Glomerular endothelial cell (primary cell): ENCODE measurements around the gene IGF2BP3. TPM values are rescaled to one million over a fixed set of nuclear protein-coding genes. Genes with fewer than 3 reads are reported as not detected.

Experiments
- DNase-seq: peaks from one replicate; pipeline ENCODE4 v3.0.0-alpha.2; 2011; ENCODE audit warnings: low read depth, low spot score; ENCODE audit errors: extremely low read depth
- total RNA-seq: library from RNA; depleted of rRNA; stranded (reverse); fragments of >200 nt; gene quantifications from 2 replicates; pipeline ENCODE4 v1.2.3, GENCODE V29; 2015

The IGF2BP3 gene
- total RNA-seq, 1 donor from 2014 or later: 89.8 TPM

GRCh38 chr7:23380961-23381360 is 89.3 kb downstream of the IGF2BP3 start:
- no peak for DNase-seq

GRCh38 chr7:23380556-23380955 is 89.7 kb downstream of the IGF2BP3 start:
- DNase-seq: no peak

DNA sequence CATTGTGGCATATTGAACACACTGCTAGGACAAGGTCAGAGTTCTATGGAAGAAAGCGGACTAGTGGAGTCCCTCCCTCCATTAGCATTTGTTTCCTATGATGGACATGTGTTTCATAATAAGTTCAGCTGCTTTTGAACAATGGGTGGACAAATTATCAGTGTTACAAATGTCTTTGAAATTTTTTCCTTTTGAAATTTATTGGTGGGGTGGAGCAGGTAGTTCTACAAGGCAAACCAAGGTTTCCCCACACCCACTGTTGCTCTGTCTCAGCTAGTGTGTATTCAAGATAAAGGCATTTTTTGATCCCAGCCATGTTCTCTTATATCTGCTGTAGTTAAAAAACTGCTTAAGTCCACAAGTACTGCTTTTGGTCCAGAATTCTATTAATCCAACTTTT is 91.3 kb downstream of the IGF2BP3 start:
- DNase-seq: no peak

- DNase-seq: no peak
Observed at GRCh38 chr7:23377134-23377533, 93.2 kb downstream of the IGF2BP3 start.

GRCh38 chr7:23373151-23374004 is 96.9 kb downstream of the IGF2BP3 start:
- DNase-seq: no peak

DNA sequence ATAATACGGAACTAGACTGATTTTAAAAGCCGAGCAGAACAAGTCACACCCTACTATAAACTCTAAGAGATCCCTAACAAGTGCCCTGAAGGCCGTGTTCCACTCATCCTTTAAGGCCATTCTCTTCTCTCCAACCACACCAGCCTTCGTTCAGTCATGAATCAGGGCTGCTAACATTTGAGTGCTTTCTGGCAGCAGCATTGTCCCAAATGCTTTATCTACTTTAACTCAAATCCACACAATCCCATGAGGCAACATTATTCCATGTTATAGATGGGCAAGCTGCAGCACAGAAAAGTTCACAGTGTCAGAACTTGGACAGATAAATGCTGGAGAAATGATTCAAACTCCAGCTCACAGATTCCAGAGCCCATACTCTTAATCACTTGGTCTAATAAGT is 97.7 kb downstream of the IGF2BP3 start:
- DNase-seq: no peak

DNA sequence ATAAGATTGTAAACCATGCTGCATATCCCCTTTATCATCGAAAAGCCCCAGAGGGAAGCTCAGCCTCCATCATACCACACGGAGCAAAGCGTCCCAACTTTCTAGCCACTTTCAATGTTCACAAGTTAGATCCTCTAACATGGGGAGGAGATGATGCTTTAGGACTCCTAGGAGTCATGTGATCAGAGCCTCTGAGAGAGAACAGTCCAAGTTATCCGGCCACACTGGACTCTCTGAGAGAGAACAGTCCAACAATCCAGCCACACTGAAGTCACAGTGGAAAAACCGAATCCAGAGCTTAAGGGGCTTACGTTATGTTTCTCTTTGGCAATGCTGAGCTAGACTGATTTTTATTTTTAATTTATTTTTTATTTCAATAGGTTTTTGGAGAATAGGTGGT is 98.6 kb downstream of the IGF2BP3 start:
- DNase-seq: no peak

DNA sequence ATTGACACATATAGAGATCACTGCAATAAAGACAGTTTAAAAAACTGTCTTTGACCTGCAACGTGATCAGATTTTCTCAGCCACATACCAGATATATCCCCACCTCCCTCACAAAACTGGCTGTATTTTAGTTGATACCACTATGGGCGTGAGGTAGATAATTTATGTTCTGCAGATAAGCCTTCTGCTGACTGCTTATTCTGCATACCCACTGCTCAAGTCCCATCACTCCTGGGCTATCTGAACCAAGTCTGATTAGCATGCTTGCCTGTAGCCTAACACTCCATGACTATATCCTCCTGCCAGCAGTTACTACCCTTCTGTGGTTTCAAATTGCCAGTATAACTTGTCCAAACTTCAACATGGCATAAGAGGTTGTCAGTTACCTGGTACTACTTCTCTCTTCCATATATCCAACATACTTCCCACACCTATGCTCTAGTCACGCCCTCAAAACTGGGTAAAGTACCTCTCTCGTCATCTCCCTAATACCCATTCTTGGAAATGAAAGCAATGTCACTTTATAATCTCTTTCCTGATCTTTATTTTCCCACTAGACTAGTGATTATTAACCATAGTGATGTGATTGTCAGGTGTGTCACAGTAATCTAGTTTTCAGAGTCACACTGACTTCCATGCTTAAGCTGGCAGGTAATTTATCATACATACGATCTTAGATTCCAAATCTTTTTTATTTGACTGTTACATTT is 100.4 kb downstream of the IGF2BP3 start:
- DNase-seq: no peak

- no peak for DNase-seq
Observed at GRCh38 chr7:23369100-23369499, 101.2 kb downstream of the IGF2BP3 start.

- DNase-seq: no peak
Observed at GRCh38 chr7:23358152-23358674, 112.1 kb downstream of the IGF2BP3 start.

- no peak for DNase-seq
Observed at GRCh38 chr7:23357190-23358093, 112.8 kb downstream of the IGF2BP3 start.

GRCh38 chr7:23356726-23357125 is 113.6 kb downstream of the IGF2BP3 start:
- DNase-seq: no peak

DNA sequence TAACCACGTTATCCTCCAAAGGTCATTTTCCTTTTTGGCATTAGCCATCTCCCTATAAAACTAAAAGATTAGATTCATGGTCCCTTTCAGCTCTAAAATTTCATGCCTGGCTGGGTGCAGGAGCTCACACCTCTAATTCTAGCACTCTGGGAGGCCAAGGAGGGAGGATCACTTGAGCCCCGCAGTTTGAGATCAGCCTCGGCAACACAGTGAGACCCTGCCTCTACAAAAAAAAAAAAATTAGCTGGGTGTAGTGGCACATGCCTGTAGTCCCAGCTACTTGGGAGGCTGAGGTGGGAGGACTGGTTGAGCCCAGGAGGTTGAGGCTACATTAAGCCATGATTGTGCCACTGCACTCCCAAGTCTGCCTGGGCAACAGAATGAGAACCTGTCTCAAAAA is 114.1 kb downstream of the IGF2BP3 start:
- DNase-seq: no peak

DNA sequence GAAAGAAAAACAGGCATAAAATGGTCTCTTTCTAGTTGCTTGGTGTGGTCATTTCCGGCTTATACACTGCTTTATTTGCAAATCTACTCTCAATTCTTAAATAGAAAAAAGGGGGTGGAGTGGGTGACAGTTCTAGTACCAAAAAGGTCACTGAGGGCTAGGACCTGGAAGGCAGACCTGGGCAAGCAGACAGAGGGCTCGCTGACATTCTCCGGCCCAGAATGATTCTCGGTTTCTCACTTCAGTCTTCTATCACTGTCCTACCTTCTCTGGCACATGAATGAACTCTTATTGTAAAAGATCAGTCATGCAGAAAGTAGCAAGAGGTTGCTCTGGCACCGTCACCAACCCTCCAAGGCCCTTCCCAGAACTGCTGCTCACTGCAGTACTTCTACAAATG is 117.1 kb downstream of the IGF2BP3 start:
- DNase-seq: no peak

DNA sequence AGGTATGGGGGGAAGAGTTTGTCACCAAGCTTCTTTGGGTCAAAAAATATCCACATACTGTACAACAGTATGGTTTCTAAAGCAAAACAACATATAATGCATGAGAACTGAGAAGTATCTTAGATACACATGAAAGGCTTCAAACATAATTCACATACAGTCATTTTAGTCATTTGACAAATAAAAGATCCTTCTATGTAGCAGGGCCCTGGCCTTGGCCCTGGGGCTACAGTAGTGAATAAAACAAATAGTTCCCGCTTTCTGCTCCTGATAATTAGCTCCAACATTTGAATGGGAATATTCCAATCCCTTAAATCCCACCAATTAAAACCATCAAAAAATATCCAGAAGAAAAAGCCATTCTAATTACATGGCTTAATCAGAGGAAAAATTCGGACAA is 119.8 kb downstream of the IGF2BP3 start:
- DNase-seq: no peak

- DNase-seq: no peak
Observed at GRCh38 chr7:23349484-23350157, 120.7 kb downstream of the IGF2BP3 start.

DNA sequence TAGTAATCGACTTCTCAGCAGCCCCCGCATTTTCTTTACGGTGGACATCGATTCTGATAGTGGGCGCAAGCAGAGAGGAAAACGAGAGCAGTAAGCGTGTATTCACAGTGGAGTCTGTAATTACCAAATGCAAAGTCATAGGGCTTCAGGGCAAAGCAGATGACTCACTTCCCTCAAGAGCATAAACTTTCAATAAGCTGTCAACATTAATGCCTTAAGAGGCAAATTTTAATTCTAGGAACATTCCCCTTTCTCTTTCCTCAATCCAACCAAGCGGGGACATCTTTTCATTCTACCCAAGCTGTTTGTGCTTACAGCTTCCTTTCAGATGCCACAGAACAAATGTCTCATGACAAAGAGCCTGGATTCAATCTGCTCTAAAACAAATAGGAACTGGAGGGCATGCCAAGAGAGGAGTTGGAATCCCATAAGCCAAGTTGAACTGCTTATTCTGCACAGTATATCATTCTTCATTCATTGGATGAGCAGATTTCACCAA is 122.6 kb downstream of the IGF2BP3 start:
- DNase-seq: no peak

DNA sequence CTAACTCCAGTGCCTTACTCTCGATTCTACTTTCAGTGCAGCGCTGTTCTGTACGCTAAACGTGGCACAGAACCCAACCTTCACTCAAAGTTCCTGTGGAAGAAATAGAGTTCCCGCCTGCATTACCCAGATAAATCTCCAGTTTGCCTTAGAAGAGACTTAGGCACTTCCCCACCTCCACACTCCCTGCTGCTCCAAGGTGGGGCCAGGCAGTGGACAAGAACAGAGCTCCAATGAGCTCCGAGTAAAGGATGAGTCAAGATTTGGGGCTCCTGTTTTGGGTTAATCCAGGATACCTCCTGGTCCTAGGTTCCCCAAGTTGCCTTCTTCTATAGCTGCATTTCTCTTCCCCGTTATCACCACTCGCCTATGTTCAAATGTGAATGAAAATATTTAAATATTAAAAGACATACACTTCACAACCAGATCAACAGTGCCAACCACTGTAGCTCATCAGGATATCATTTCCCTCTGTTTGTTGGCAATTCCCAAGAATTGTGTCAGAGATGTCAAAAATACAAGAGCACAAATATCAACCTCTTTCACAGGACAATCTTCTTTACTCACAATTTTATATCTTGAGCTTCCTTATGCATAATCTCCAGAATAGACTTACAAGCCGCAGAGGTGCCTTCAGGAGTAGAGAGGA is 123.1 kb downstream of the IGF2BP3 start:
- DNase-seq: no peak

- no peak for DNase-seq
Observed at GRCh38 chr7:23346316-23346715, 124.0 kb downstream of the IGF2BP3 start.

- DNase-seq: no peak
Observed at GRCh38 chr7:23345601-23346000, 124.7 kb downstream of the IGF2BP3 start.
